Left forelimb (tissue), 1 donor: ENCODE measurements around the gene GFRAL.

Experiments used
- DNase-seq: peaks from one replicate; pipeline ENCODE4 v3.0.0-alpha.2; 2018; ENCODE audit warnings: low spot score

GFRAL gene

DNA sequence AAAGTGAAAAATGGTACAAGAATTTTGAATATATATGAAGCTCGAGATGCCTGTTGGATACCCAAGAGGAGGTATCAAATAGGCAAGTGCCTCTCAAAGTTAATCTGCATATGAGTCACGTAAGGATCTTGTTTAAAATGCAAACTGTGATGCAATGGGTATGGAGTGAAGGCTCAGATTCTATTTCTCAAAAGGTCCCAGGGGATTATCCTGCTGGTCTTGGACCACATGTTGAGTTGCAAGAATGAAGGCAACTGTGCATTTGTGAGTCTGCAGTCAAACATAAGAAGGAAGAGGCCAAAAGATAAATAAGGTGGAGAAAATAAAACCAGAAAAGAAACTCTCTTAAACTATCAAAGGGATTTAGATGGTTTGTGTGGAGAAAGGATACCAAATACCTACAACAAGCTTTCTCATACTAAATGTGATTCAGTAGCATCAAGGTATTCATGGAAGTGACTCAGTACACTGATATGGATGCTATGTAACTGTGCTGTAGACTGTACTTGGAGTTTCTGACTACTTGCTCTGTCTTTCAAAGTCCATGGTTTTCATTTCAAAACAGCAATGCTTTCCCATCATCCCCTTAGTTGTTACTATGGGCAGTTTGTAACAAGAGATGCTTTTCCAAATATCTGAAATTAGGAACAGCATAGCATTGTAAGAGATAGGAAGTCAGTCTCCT is 106.3 kb downstream of the GFRAL start:
- DNase-seq = no peak

GRCh38 chr6:55437141-55437540 is 109.9 kb downstream of the GFRAL start:
- no peak for DNase-seq

DNA sequence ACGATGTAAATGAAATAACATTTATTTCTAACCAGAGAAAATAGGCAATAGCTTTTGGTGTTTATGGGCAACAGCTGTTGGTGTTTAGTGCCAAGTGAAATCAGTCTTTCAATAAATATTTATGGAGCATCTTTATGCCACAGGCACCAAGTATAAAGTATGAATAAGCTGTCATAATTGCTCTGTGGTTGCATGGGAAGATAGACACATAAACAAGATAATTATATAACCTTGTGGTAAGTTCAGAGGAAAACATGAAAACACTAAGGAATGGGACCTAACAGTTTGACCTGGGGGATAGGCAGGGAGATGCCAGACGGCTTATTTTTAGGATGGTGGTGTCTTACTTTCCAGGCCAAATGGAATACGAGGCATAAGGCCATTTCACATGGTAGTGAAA is 110.9 kb downstream of the GFRAL start:
- no peak for DNase-seq

GRCh38 chr6:55443238-55444134 is 116.2 kb downstream of the GFRAL start:
- no peak for DNase-seq

GRCh38 chr6:55445648-55446204 is 118.5 kb downstream of the GFRAL start:
- no peak for DNase-seq

- DNase-seq = no peak
Observed at GRCh38 chr6:55447891-55448290, 120.6 kb downstream of the GFRAL start.

- DNase-seq = no peak
Observed at GRCh38 chr6:55448451-55448850, 121.2 kb downstream of the GFRAL start.

DNA sequence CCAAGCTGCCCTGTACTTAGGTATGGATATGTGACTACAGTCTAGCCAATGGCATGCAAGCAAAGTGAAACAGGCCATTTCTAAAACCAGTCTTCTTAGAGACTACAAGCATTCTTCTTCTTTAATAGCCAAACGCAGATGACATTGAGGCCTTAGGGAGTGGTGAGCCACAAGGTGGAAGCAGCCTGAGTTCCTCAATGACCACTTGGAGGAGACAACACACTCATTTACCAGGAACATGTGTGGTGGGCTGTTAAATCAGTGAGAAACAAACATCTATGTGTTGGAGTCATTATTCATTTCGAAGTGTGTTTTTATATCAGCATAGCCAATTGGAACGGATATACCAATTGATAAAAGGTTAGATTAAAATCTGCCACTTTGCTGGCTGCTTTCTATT is 122.0 kb downstream of the GFRAL start:
- DNase-seq = no peak

DNA sequence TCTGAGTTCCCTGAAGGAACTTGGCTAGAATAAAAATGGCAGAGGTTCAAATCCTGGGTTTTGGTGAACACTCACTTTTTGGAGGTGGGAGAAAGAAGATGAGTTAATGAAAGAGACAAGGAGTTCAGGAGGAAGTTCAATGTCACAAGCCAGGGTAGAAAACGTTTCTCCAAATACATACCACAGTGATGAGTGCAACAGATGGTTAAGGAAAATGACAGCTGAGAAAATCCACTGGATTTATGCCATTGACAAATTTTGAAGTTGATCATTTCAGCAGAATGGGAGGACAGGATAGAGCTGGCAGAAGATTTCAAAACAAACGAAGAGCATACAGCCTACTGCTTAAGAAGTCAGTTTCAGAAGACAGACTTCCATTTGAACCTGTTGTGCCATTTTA is 122.7 kb downstream of the GFRAL start:
- DNase-seq = no peak
